Colonic mucosa (tissue), 4 donors: ENCODE results near the gene RSPO3. TPM values are rescaled to one million over a fixed set of nuclear protein-coding genes. Genes with fewer than 3 reads are reported as not detected.

Experiments used
- DNase-seq: peaks from one replicate; pipeline ENCODE4 v3.0.0-alpha.2; 2020
- H3K27ac ChIP-seq: fragments of 200-600 bp; one replicate; pipeline ENCODE4 v1.8.0; 2021
- H3K27me3 ChIP-seq: fragments of 200-600 bp; one replicate; pipeline ENCODE4 v1.8.0; 2021
- H3K36me3 ChIP-seq: fragments of 200-600 bp; one replicate; pipeline ENCODE4 v1.8.0; 2021
- H3K4me1 ChIP-seq: fragments of 200-600 bp; one replicate; pipeline ENCODE4 v1.8.0; 2021; ENCODE audit warnings: mild to moderate bottlenecking
- H3K4me3 ChIP-seq: fragments of 200-600 bp; one replicate; pipeline ENCODE4 v1.8.0; 2021
- H3K9ac ChIP-seq, 2 donors: one replicate each; pipeline ENCODE4 v1.7.0; 2013; ENCODE audit warnings: control low read depth in 2 of 2, low read depth in 2 of 2, low read length in 2 of 2
- H3K9me3 ChIP-seq: fragments of 200-600 bp; one replicate; pipeline ENCODE4 v1.8.0; 2021
- CTCF ChIP-seq: fragments of 200-600 bp; IDR thresholded peaks from one replicate; pipeline ENCODE4 v1.8.0; 2022; ENCODE audit warnings: antibody characterized with exemption, mild to moderate bottlenecking
- intact Hi-C: fragments of 100-400 bp; cut with DNase I; formaldehyde crosslinking; loops from one replicate; pipeline ENCODE4 v1.14.1; 2022
- total RNA-seq, 2 donors: library from RNA; stranded (reverse); fragmentation: NEBNext Ultra II Directional in 1 of 2; extraction: Animal tissue kit (Norgen Biotek cat#: 25700) in 1 of 2; gene quantifications; one replicate each; pipeline ENCODE4 v1.2.1, GENCODE V29; 2021
- donor health status: healthy.
- donor health status: DM: no; HTN: no; CAD: no.
- donor health status: DM: no; HTN: no; CAD: no.

The RSPO3 gene
- total RNA-seq, 2 donors from 2014 or later: 1.8 to 4.4 TPM

- intact Hi-C loops: no loop called here
- Histone ChIP-seq H3K9me3 (no peaks in the 10 kb centered on the region), H3K27me3 (no peaks in the 10 kb centered on the region), H3K27ac (no peak overlapping the region), H3K9ac (no peak overlapping the region), H3K36me3 (no peaks in the 10 kb centered on the region), H3K4me3 (no peak overlapping the region), H3K4me1 (no peaks in the 10 kb centered on the region)
- no peak for TF ChIP-seq CTCF
- no peak for DNase-seq
Measured at GRCh38 chr6:127199470-127199869, 81.0 kb downstream of the RSPO3 start.

GRCh38 chr6:127200114-127200513, 81.6 kb downstream of the RSPO3 start:
- H3K27ac ChIP-seq: no peak overlapping the region
- no peak overlapping the region for H3K4me3 ChIP-seq
- H3K27me3 ChIP-seq: no peaks in the 10 kb centered on the region
- no peaks in the 10 kb centered on the region for H3K36me3 ChIP-seq
- intact Hi-C loops: no loop called here
- TF ChIP-seq CTCF: no peak
- no peaks in the 10 kb centered on the region for H3K4me1 ChIP-seq
- no peak overlapping the region for H3K9ac ChIP-seq
- no peaks in the 10 kb centered on the region for H3K9me3 ChIP-seq
- no peak for DNase-seq

- H3K4me1 ChIP-seq: no peaks in the 10 kb centered on the region
- H3K9ac ChIP-seq: no peak overlapping the region
- no peak overlapping the region for H3K27ac ChIP-seq
- no peak for TF ChIP-seq CTCF
- no peak overlapping the region for H3K4me3 ChIP-seq
- no peaks in the 10 kb centered on the region for H3K9me3 ChIP-seq
- no peaks in the 10 kb centered on the region for H3K36me3 ChIP-seq
- intact Hi-C loops: no loop called here
- DNase-seq: no peak
- H3K27me3 ChIP-seq: no peaks in the 10 kb centered on the region
Measured at GRCh38 chr6:127201321-127201720, 82.8 kb downstream of the RSPO3 start.

GRCh38 chr6:127202676-127203075, 84.2 kb downstream of the RSPO3 start:
- Histone ChIP-seq H3K9me3 (no peaks in the 10 kb centered on the region), H3K36me3 (no peaks in the 10 kb centered on the region), H3K9ac (no peak overlapping the region), H3K4me3 (no peak overlapping the region), H3K4me1 (no peaks in the 10 kb centered on the region), H3K27ac (no peak overlapping the region), H3K27me3 (no peaks in the 10 kb centered on the region)
- intact Hi-C loops: no loop called here
- no peak for TF ChIP-seq CTCF
- no peak for DNase-seq

GRCh38 chr6:127204281-127204680, 85.8 kb downstream of the RSPO3 start:
- Histone ChIP-seq H3K36me3 (no peaks in the 10 kb centered on the region), H3K9me3 (no peaks in the 10 kb centered on the region), H3K4me1 (no peaks in the 10 kb centered on the region), H3K27ac (no peak overlapping the region), H3K27me3 (no peaks in the 10 kb centered on the region), H3K9ac (no peak overlapping the region), H3K4me3 (no peak overlapping the region)
- DNase-seq: no peak
- no peak for TF ChIP-seq CTCF
- intact Hi-C loops: no loop called here

- intact Hi-C loops: no loop called here
- no peak overlapping the region for H3K27ac ChIP-seq
Measured at GRCh38 chr6:127205036-127205435, 86.6 kb downstream of the RSPO3 start.

More at GRCh38 chr6:127205036-127205435, 86.6 kb downstream of the RSPO3 start:
- no peak for TF ChIP-seq CTCF
- Histone ChIP-seq H3K4me1 (no peaks in the 10 kb centered on the region), H3K4me3 (no peak overlapping the region), H3K9me3 (no peaks in the 10 kb centered on the region), H3K36me3 (no peaks in the 10 kb centered on the region), H3K9ac (no peak overlapping the region), H3K27me3 (no peaks in the 10 kb centered on the region)
- DNase-seq: no peak
